Measurements from ENCODE around the gene BAIAP2.

- TF ChIP-seq YY1 (IDR thresholded peaks at IDR 0.05; ENCODE audit: insufficient read depth, insufficient read length), result no peak
- no peak for TF ChIP-seq ZNF274 (IDR thresholded peaks at IDR 0.05; ENCODE audit: low read depth, low read length)
- no peak for TF ChIP-seq SUZ12 (IDR thresholded peaks at IDR 0.05; ENCODE audit: extremely low read depth, insufficient read depth, insufficient read length)
Measured at GRCh38 chr17:81148571-81148970, 113.6 kb downstream of the BAIAP2 start.
